Measurements from ENCODE around the gene HLA-DMB. TPM values are rescaled to one million over a fixed set of nuclear protein-coding genes. Genes with fewer than 3 reads are reported as not detected.
A peak's percentile ranks its signal among the peaks of the same experiment; 100 is the strongest.

The HLA-DMB gene
- total RNA-seq, 3 donors from 2014 or later (not counting 1 experiment from before 2014, with no cell fraction given): 19.5 to 28.1 (median 23.0) TPM

- Histone ChIP-seq H3K4me1 (ENCODE audit: control insufficient read depth, insufficient read depth, low read length) (peaks cover 26% of the 10 kb centered on the region), H3K4me3 (ENCODE audit: low read length) (no peak overlapping the region), H3K27ac (ENCODE audit: low read length) (no peak overlapping the region), H3K36me3 (ENCODE audit: control insufficient read depth, insufficient read depth, low read length) (no peaks in the 10 kb centered on the region), H3K9me3 (ENCODE audit: control insufficient read depth, insufficient read depth, low read length) (no peaks in the 10 kb centered on the region), H3K27me3 (ENCODE audit: control insufficient read depth, insufficient read depth, low read length) (no peaks in the 10 kb centered on the region)
- Mint-ChIP-seq H3K4me1 (peaks cover 26 to 33% of the 10 kb centered on the region in 2 donors), H3K36me3 (no peaks in the 10 kb centered on the region), H3K9me3 (no peaks in the 10 kb centered on the region), H3K4me3 (no peak overlapping the region), H3K27me3 (ENCODE audit: low read depth in 2 of 2) (no peaks in the 10 kb centered on the region), H3K27ac (no peak overlapping the region)
- intact Hi-C loops (cut with micrococcal nuclease): no loop called here
- no peak for DNase-seq
- TF ChIP-seq CTCF (IDR thresholded peaks at IDR 0.05): no peak
- ATAC-seq: no peak
- 88% methylated on average over 2 of the region's 2 CpGs for WGBS (ENCODE audit: insufficient coverage)
Measured at GRCh38 chr6:32956176-32956575, 15.3 kb upstream of the HLA-DMB start.

GRCh38 chr6:32954986-32955802, 14.4 kb upstream of the HLA-DMB start:
- Histone ChIP-seq H3K4me3 (ENCODE audit: low read length) (no peak overlapping the region), H3K36me3 (ENCODE audit: control insufficient read depth, insufficient read depth, low read length) (no peaks in the 10 kb centered on the region), H3K27ac (ENCODE audit: low read length) (no peak overlapping the region), H3K4me1 (ENCODE audit: control insufficient read depth, insufficient read depth, low read length) (peaks cover 32% of the 10 kb centered on the region), H3K27me3 (ENCODE audit: control insufficient read depth, insufficient read depth, low read length) (no peaks in the 10 kb centered on the region), H3K9me3 (ENCODE audit: control insufficient read depth, insufficient read depth, low read length) (no peaks in the 10 kb centered on the region)
- TF ChIP-seq CTCF (IDR thresholded peaks at IDR 0.05): no peak
- Mint-ChIP-seq H3K4me3 (no peak overlapping the region), H3K36me3 (no peaks in the 10 kb centered on the region), H3K27me3 (ENCODE audit: low read depth in 2 of 2) (no peaks in the 10 kb centered on the region), H3K4me1 (peaks cover 26 to 28% of the 10 kb centered on the region in 2 donors), H3K27ac (no peak overlapping the region), H3K9me3 (no peaks in the 10 kb centered on the region)
- intact Hi-C loops (cut with micrococcal nuclease): no loop called here
- 72% methylated on average over 3 of the region's 3 CpGs for WGBS (ENCODE audit: insufficient coverage)
- ATAC-seq (no peak), DNase-seq (peak in 1 of 2 donors; percentile 71)

- Mint-ChIP-seq H3K4me3 (no peak overlapping the region), H3K4me1 (peaks cover 32% of the 10 kb centered on the region in 2 donors), H3K27ac (no peak overlapping the region), H3K27me3 (ENCODE audit: low read depth in 2 of 2) (no peaks in the 10 kb centered on the region), H3K36me3 (no peaks in the 10 kb centered on the region), H3K9me3 (no peaks in the 10 kb centered on the region)
- 63% methylated on average over 4 of the region's 4 CpGs for WGBS (ENCODE audit: insufficient coverage)
- ATAC-seq (no peak), DNase-seq (no peak)
- H3K4me1 ChIP-seq (ENCODE audit: control insufficient read depth, insufficient read depth, low read length): peaks cover 39% of the 10 kb centered on the region
- TF ChIP-seq CTCF (IDR thresholded peaks at IDR 0.05): no peak
- H3K27ac ChIP-seq (ENCODE audit: low read length): no peak overlapping the region
- intact Hi-C loops (cut with micrococcal nuclease): no loop called here
- no peaks in the 10 kb centered on the region for H3K36me3 ChIP-seq (ENCODE audit: control insufficient read depth, insufficient read depth, low read length)
- no peaks in the 10 kb centered on the region for H3K27me3 ChIP-seq (ENCODE audit: control insufficient read depth, insufficient read depth, low read length)
- H3K4me3 ChIP-seq (ENCODE audit: low read length): no peak overlapping the region
- H3K9me3 ChIP-seq (ENCODE audit: control insufficient read depth, insufficient read depth, low read length): no peaks in the 10 kb centered on the region
Measured at GRCh38 chr6:32954267-32954666, 13.4 kb upstream of the HLA-DMB start.
